ENCODE data around the gene DSCAM.
"Not testable (repeated sequence)": the region's sequence is repeated elsewhere in the genome, so short reads cannot be mapped to it uniquely, and the experiment has no call there.

DNA sequence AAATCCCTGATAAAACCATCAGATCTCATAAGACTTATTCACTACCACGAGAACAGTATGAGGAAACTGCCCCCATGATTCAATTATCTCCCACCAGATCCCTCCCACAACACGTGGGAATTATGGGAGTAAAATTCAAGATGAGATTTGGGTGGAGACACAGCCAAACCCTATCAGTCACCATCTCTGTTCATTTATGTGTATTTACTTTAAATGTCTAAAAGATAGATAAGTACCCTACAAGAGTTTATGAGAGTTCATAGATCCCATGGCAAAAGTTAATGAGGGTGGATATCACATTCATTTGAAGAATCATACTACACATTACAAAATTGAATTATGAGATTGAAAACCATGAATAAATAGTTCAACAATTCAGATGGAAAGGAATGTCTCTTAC lies 526.2 kb downstream of the DSCAM start:
- TF ChIP-seq, protein P1, sequence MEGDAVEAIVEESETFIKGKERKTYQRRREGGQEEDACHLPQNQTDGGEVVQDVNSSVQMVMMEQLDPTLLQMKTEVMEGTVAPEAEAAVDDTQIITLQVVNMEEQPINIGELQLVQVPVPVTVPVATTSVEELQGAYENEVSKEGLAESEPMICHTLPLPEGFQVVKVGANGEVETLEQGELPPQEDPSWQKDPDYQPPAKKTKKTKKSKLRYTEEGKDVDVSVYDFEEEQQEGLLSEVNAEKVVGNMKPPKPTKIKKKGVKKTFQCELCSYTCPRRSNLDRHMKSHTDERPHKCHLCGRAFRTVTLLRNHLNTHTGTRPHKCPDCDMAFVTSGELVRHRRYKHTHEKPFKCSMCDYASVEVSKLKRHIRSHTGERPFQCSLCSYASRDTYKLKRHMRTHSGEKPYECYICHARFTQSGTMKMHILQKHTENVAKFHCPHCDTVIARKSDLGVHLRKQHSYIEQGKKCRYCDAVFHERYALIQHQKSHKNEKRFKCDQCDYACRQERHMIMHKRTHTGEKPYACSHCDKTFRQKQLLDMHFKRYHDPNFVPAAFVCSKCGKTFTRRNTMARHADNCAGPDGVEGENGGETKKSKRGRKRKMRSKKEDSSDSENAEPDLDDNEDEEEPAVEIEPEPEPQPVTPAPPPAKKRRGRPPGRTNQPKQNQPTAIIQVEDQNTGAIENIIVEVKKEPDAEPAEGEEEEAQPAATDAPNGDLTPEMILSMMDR (IDR thresholded peaks at IDR 0.05 in 4 of 5, conservative IDR thresholded peaks at IDR 0.05 in 1 of 5), result not testable (repeated sequence)
- not testable (repeated sequence) for TF ChIP-seq POLR2A (IDR thresholded peaks at IDR 0.05)
